ENCODE results near the gene LSM4. TPM values are rescaled to one million over a fixed set of nuclear protein-coding genes. Genes with fewer than 3 reads are reported as not detected.
A peak's percentile ranks its signal among the peaks of the same experiment; 100 is the strongest.

LSM4 gene
- total and polyA plus RNA-seq, 2 of the 13 experiments (the other 11 are each of a cell fraction or from before 2014, with no cell fraction given), result 65.8 to 166 TPM

- peak; percentile 8 for FAIRE-seq
- in situ Hi-C loops (cut with HindIII; ENCODE audit: extremely low pct_ligation_motif_present, low pct_unique_long_range_greater_than_20kb), result no loop called here
- TF ChIP-seq SOX6 (IDR thresholded peaks at IDR 0.05), result no peak
- TF ChIP-seq SOX6 (CRISPR knock-in tag; IDR thresholded peaks at IDR 0.05), result peak; percentile 48; the same call in 1 of the 2 replicates
- no peak for TF ChIP-seq MZF1 (CRISPR knock-in tag; IDR thresholded peaks at IDR 0.05; ENCODE audit: borderline replicate concordance)
- no peak for TF ChIP-seq FOXA1 (IDR thresholded peaks at IDR 0.05)
- TF ChIP-seq FOXA1 (CRISPR knock-in tag; IDR thresholded peaks at IDR 0.05), result peak; percentile 70
- TF ChIP-seq ELF3 (CRISPR knock-in tag; IDR thresholded peaks at IDR 0.05), result peak; percentile 41
- peak; percentile 79; the same call in 1 of the 2 replicates for TF ChIP-seq SPEN (CRISPR knock-in tag; IDR thresholded peaks at IDR 0.05; ENCODE audit: low read depth)
- TF ChIP-seq HNRNPUL1 (IDR thresholded peaks at IDR 0.05; ENCODE audit: low read depth, low read length), result no peak
- peak; percentile 84; the same call in 1 of the 2 replicates for TF ChIP-seq ATF7-NPFF (CRISPR knock-in tag; IDR thresholded peaks at IDR 0.05; ENCODE audit: low read depth)
- peak; percentile 59; the same call in 1 of the 2 replicates for TF ChIP-seq ZNF230 (CRISPR knock-in tag; IDR thresholded peaks at IDR 0.05)
- TF ChIP-seq KDM2A (CRISPR knock-in tag; IDR thresholded peaks at IDR 0.05; ENCODE audit: borderline replicate concordance, low read depth), result peak; percentile 72; the same call in 1 of the 2 replicates
- no peak for TF ChIP-seq ZNF577 (CRISPR knock-in tag; IDR thresholded peaks at IDR 0.05; ENCODE audit: borderline replicate concordance, low read depth)
- no peak for TF ChIP-seq FOXP1 (IDR thresholded peaks at IDR 0.05)
- TF ChIP-seq FOXP1 (CRISPR knock-in tag; IDR thresholded peaks at IDR 0.05), result peak; percentile 51
- TF ChIP-seq HDAC2 (CRISPR knock-in tag; IDR thresholded peaks at IDR 0.05), result peak; percentile 39; the same call in 1 of the 2 replicates
- peak; percentile 62; the same call in 1 of the 2 replicates for TF ChIP-seq HMGXB3 (CRISPR knock-in tag; IDR thresholded peaks at IDR 0.05; ENCODE audit: borderline replicate concordance)
- TF ChIP-seq ZSCAN20 (CRISPR knock-in tag; IDR thresholded peaks at IDR 0.05; ENCODE audit: borderline replicate concordance), result peak; percentile 76; the same call in 1 of the 2 replicates
- TF ChIP-seq ZNF331 (CRISPR knock-in tag; IDR thresholded peaks at IDR 0.05), result peak; percentile 41; the same call in 1 of the 2 replicates
- TF ChIP-seq ZNF691 (CRISPR knock-in tag; IDR thresholded peaks at IDR 0.05; ENCODE audit: borderline replicate concordance, low read depth), result peak; percentile 63
- TF ChIP-seq ZNF883 (CRISPR knock-in tag; IDR thresholded peaks at IDR 0.05; ENCODE audit: not compliant biosample characterization), result peak; percentile 76
- TF ChIP-seq ZNF543 (CRISPR knock-in tag; IDR thresholded peaks at IDR 0.05), result peak; percentile 86
These were observed 31.1 kb downstream of the LSM4 start for GRCh38 chr19:18291590-18292461.

More at GRCh38 chr19:18291590-18292461, 31.1 kb downstream of the LSM4 start:
- H3K27me3 ChIP-seq (ENCODE audit: control insufficient read depth in 1 of 2, insufficient read depth in 2 of 2, low read length in 2 of 2), result no peaks in the 10 kb centered on the region
- peak overlapping the region; percentile 97 for H3K4me2 ChIP-seq (ENCODE audit: low read depth, low read length)
- peak; percentile 51 for DNase-seq (ENCODE audit: low spot score)
- H2AFZ ChIP-seq (ENCODE audit: low read length), result no peak overlapping the region
- H3K79me2 ChIP-seq (ENCODE audit: insufficient read depth, low read length), result no peaks in the 10 kb centered on the region
- intact Hi-C loops (cut with micrococcal nuclease; ENCODE audit: unreplicated experiment), result no loop called here
- no peaks in the 10 kb centered on the region for H4K20me1 ChIP-seq (ENCODE audit: insufficient read depth, low read length)
- peaks cover 74% of the 10 kb centered on the region for H3K4me1 ChIP-seq (ENCODE audit: insufficient read depth, low read length)
- CTCF ChIA-PET (ENCODE audit: low intra/inter-chr PET ratio, low total read pairs), result no interaction called here
- H3K9me3 ChIP-seq (ENCODE audit: low read length), result no peaks in the 10 kb centered on the region
- H3K9ac ChIP-seq (ENCODE audit: insufficient read depth, low read depth, low read length), result peak overlapping the region; percentile 78
- 4% methylated on average over 35 of the region's 75 CpGs for WGBS (ENCODE audit: low lambda C conversion rate)
- H3K4me3 ChIP-seq (replicated peaks in 1 of 3; ENCODE audit: insufficient read depth in 1 of 3, low read depth in 2 of 3, low read length in 3 of 3), result peak overlapping the region; percentile 59 to 79 (median 63)
- H3K36me3 ChIP-seq (replicated peaks in 1 of 2; ENCODE audit: control insufficient read depth in 1 of 2, insufficient read depth in 2 of 2, low read length in 2 of 2), result no peaks in the 10 kb centered on the region
- peak; percentile 67 for ATAC-seq
- POLR2A ChIA-PET, result interaction anchor here (1.1 to 3.1 kb wide), 8 partner anchors 11 to 280 kb away, joined by 3 to 51 read pairs (median 7); partner anchors contain the start of genes IQCN, JUND, LSM4 and UBA52
- H3K27ac ChIP-seq (ENCODE audit: extremely low read length, insufficient read depth, low read length), result peak overlapping the region; percentile 26
- no TSS peak for BruUV-seq (replicated peaks)
